H1 (cell line): Measurements from ENCODE around the gene HP1BP3. TPM values are rescaled to one million over a fixed set of nuclear protein-coding genes. Genes with fewer than 3 reads are reported as not detected.

Source experiments
- CBX5 ChIP-seq: fragments of 300-800, 300-1000 bp; sonication (generic); IDR thresholded peaks from 2 replicates; pipeline ENCODE4 v1.7.1; 2016; ENCODE audit warnings: antibody characterized with exemption, low read length, low read depth
- EP300 ChIP-seq, 2 experiments: IDR thresholded peaks; 1 replicate in 1 of 2; 2 replicates in 1 of 2; pipeline ENCODE4 v1.6.1; 2011 to 2012; ENCODE audit warnings: low read depth in 2 of 2, low read length in 2 of 2, mild to moderate bottlenecking in 2 of 2, borderline replicate concordance in 1 of 2, inconsistent platforms in 1 of 2, moderate library complexity in 1 of 2
- KDM5A ChIP-seq: fragments of 200-600 bp; IDR thresholded peaks from 2 replicates; pipeline ENCODE4 v1.7.1; 2012; ENCODE audit warnings: mild to moderate bottlenecking, low read length, inconsistent platforms, mixed read lengths
- RAD21 ChIP-seq, 2 experiments: IDR thresholded peaks in 1 of 2; conservative IDR thresholded peaks in 1 of 2; 2 replicates each; pipeline ENCODE4 v1.6.1; 2011; ENCODE audit warnings: low read depth in 2 of 2, low read length in 2 of 2, improper control_type of control experiment in 1 of 2, inconsistent platforms in 1 of 2, mild to moderate bottlenecking in 1 of 2, moderate library complexity in 1 of 2
- SAP30 ChIP-seq: fragments of 300-600 bp; sonication (generic); IDR thresholded peaks from 2 replicates; pipeline ENCODE4 v1.7.1; 2012; ENCODE audit warnings: low read length, moderate library complexity, mild to moderate bottlenecking, inconsistent platforms; ENCODE audit not compliant: insufficient read depth, insufficient replicate concordance
- TEAD4 ChIP-seq: IDR thresholded peaks from 2 replicates; pipeline ENCODE4 v1.6.1; 2012; ENCODE audit warnings: low read depth, low read length, inconsistent platforms, mixed read lengths
- polyA plus RNA-seq, 7 experiments: library from polyadenylated mRNA; depleted of rRNA in 3 of 7; stranded (reverse) in 5 of 7; unstranded in 2 of 7; fragments of >200 nt in 5 of 7; fragments of 200-250 nt in 2 of 7; gene quantifications; 1 replicate in 5 of 7; 2 replicates in 1 of 7; 4 replicates in 1 of 7; pipeline versions ENCODE4 v1.2.1 to v1.2.3, GENCODE V29; 2011 to 2013; ENCODE audit warnings: missing spikeins in 2 of 7, mixed read lengths in 2 of 7
- total RNA-seq: library from RNA; stranded (reverse); fragmentation: NEBNext Ultra II Directional; extraction: Animal tissue kit (Norgen Biotek cat#: 25700); gene quantifications from 2 replicates; pipeline ENCODE4 v1.2.1, GENCODE V29; 2021
- TF ChIP-seq, protein P1 (sequence below): IDR thresholded peaks from 2 replicates; pipeline ENCODE4 v1.6.1; 2012; ENCODE audit warnings: inconsistent platforms

Gene HP1BP3
- total and polyA plus RNA-seq, 2 of the 8 experiments (the other 6 are each of a cell fraction or from before 2014, with no cell fraction given) = 47.4 to 125 TPM

DNA sequence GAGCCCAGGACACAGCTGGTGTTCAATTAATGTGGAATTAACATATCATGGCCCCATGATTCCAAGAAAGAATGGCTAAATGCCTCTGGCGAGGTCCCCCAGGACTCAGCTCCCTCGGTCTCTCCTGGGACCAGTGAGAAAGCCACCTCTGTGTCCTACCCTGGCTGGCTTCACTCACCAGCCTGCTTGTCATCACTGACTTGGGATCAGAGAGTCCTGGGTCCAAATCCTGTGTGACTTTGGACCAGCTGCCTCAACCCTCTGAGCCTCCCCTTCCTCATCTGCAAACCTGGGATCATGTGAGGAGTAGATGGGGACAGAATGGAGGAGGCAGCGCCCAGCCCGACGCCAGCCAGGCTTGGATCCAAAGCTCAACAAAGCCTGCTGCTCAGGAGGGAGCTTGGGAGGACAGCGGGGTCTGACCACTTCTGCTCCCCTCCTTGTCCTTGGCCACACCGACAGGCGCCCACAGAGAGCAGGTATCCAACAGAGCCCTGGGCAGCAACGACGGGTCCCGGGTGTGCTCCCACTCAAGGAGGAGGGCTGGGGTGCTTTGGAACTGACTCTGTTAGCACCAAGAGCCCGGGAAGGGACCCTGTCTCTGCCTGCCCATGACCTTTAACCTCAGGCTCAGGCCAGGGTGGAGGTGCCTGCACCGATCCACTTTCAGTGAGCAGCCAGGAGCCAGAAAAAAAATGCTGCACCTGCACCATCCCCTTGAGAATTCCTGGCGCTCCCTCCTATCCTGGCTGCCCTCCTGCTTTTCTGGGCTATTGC lies 57.8 kb downstream of the HP1BP3 start (continued):
- TF ChIP-seq CBX5 (no peak), EP300 (IDR thresholded peaks at IDR 0.05; ENCODE audit: borderline replicate concordance in 1 of 2, low read depth in 2 of 2, low read length in 2 of 2) (no peak), SAP30 (no peak), RAD21 (IDR thresholded peaks at IDR 0.05 in 1 of 2, conservative IDR thresholded peaks at IDR 0.05 in 1 of 2; ENCODE audit: low read depth in 2 of 2, low read length in 2 of 2) (no peak), KDM5A (no peak), TEAD4 (no peak)
- TF ChIP-seq, protein P1, sequence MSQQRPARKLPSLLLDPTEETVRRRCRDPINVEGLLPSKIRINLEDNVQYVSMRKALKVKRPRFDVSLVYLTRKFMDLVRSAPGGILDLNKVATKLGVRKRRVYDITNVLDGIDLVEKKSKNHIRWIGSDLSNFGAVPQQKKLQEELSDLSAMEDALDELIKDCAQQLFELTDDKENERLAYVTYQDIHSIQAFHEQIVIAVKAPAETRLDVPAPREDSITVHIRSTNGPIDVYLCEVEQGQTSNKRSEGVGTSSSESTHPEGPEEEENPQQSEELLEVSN = no peak
